B cell (primary cell): ENCODE results near the gene IL11RA. TPM values are rescaled to one million over a fixed set of nuclear protein-coding genes. Genes with fewer than 3 reads are reported as not detected.
"Not testable (repeated sequence)": the region's sequence is repeated elsewhere in the genome, so short reads cannot be mapped to it uniquely, and the experiment has no call there.

Experiments used
- ATAC-seq: fragments of 200-7000 bp; cut with Tn5 transposase; one replicate; pipeline ENCODE4 v1.10.0; 2021; ENCODE audit warnings: low read depth, mild to moderate bottlenecking, moderate number of reproducible peaks, moderate library complexity
- CTCF ChIA-PET: fragments of 350-600 bp; sonication (Branson Sonifier 250); formaldehyde crosslinking; loops from one replicate; lab custom pipeline; 2021; ENCODE audit warnings: antibody characterized with exemption, inconsistent platforms; lab: Charles Lee
- POLR2A ChIA-PET: fragments of 350-600 bp; sonication (Branson Sonifier 250); formaldehyde crosslinking; loops from one replicate; lab custom pipeline; 2021; ENCODE audit warnings: antibody characterized with exemption; lab: Charles Lee
- DNase-seq: peaks from one replicate; pipeline ENCODE4 v3.0.0; 2013
- H2AFZ ChIP-seq: 2 replicates; pipeline ENCODE4 v1.6.1; 2012; ENCODE audit warnings: mild to moderate bottlenecking, low read depth, low read length; ENCODE audit not compliant: insufficient read depth, poor library complexity, severe bottlenecking
- H3K27ac ChIP-seq, 2 donors: 1 replicate in 1 of 2; 2 replicates in 1 of 2; pipeline ENCODE4 v1.5.1; 2012 to 2013; ENCODE audit warnings: low read length in 2 of 2, mild to moderate bottlenecking in 2 of 2, moderate library complexity in 1 of 2
- H3K27me3 ChIP-seq, 4 experiments: fragments of 200-600 bp in 1 of 4; sonication (generic) in 1 of 4; replicated peaks in 1 of 4; 1 replicate in 2 of 4; 2 replicates in 2 of 4; pipeline versions ENCODE4 v1.6.1 to v1.7.0; 2013 to 2016; ENCODE audit warnings: low read length in 3 of 4, mild to moderate bottlenecking in 2 of 4, mixed read lengths in 1 of 4, moderate library complexity in 1 of 4; ENCODE audit not compliant: insufficient read depth in 4 of 4, control insufficient read depth in 3 of 4; ENCODE audit errors: control extremely low read depth in 1 of 4
- H3K36me3 ChIP-seq, 2 experiments: replicated peaks in 1 of 2; 1 replicate in 1 of 2; 2 replicates in 1 of 2; pipeline versions ENCODE4 v1.6.1 to v1.7.1; 2013; ENCODE audit warnings: low read length in 1 of 2; ENCODE audit not compliant: insufficient read depth in 2 of 2, control insufficient read depth in 1 of 2; ENCODE audit errors: control extremely low read depth in 1 of 2, extremely low read depth in 1 of 2
- H3K4me1 ChIP-seq, 2 donors: fragments of 200-600 bp in 1 of 2; sonication (generic) in 1 of 2; 1 replicate in 1 of 2; 2 replicates in 1 of 2; pipeline versions ENCODE4 v1.5.1 to v1.6.1; 2013 to 2017; ENCODE audit warnings: low read length in 2 of 2; ENCODE audit not compliant: control insufficient read depth in 2 of 2, insufficient read depth in 2 of 2
- H3K4me2 ChIP-seq: replicated peaks from 2 replicates; pipeline ENCODE3; 2012; ENCODE audit warnings: mild to moderate bottlenecking, low read depth, low read length; ENCODE audit not compliant: poor library complexity, severe bottlenecking
- H3K4me3 ChIP-seq, 5 experiments: fragments of 200-600 bp in 1 of 5; sonication (generic) in 1 of 5; 1 replicate in 3 of 5; 2 replicates in 2 of 5; pipeline versions ENCODE4 v1.5.1 to v1.7.0; 2011 to 2016; ENCODE audit warnings: low read length in 4 of 5, mild to moderate bottlenecking in 4 of 5, low read depth in 2 of 5, control low read depth in 1 of 5, moderate library complexity in 1 of 5; ENCODE audit not compliant: insufficient read depth in 1 of 5; ENCODE audit errors: control extremely low read depth in 1 of 5, extremely low read depth in 1 of 5
- H3K79me2 ChIP-seq: fragments of 200-600 bp; sonication (generic); one replicate; pipeline ENCODE4 v1.6.0; 2016; ENCODE audit warnings: low read length; ENCODE audit not compliant: control insufficient read depth, insufficient read depth
- H3K9ac ChIP-seq: fragments of 200-600 bp; sonication (generic); 2 replicates; pipeline ENCODE4 v1.6.1; 2017; ENCODE audit warnings: mild to moderate bottlenecking, low read length, moderate library complexity
- H3K9me3 ChIP-seq, 3 donors: one replicate each; pipeline versions ENCODE4 v1.6.1 to v1.7.1; 2013; ENCODE audit warnings: low read length in 2 of 3; ENCODE audit not compliant: control insufficient read depth in 2 of 3, insufficient read depth in 1 of 3; ENCODE audit errors: control extremely low read depth in 1 of 3
- H4K20me1 ChIP-seq: 2 replicates; pipeline ENCODE4 v1.6.0; 2012; ENCODE audit warnings: mild to moderate bottlenecking, low read length; ENCODE audit not compliant: insufficient read depth, control insufficient read depth, poor library complexity, severe bottlenecking
- H3K27ac Mint-ChIP-seq: one replicate; pipeline ENCODE4 v1.8.0; 2021; ENCODE audit warnings: mixed read lengths
- H3K27me3 Mint-ChIP-seq: one replicate; pipeline ENCODE4 v1.8.0; 2021; ENCODE audit warnings: mixed read lengths
- H3K4me1 Mint-ChIP-seq: one replicate; pipeline ENCODE4 v1.8.0; 2021; ENCODE audit warnings: mixed read lengths
- H3K4me3 Mint-ChIP-seq: one replicate; pipeline ENCODE4 v1.8.0; 2021; ENCODE audit warnings: mixed read lengths
- H3K9me3 Mint-ChIP-seq: one replicate; pipeline ENCODE4 v1.8.0; 2022; ENCODE audit warnings: mixed read lengths; ENCODE audit not compliant: insufficient read depth
- CTCF ChIP-seq: fragments of 200-600 bp; IDR thresholded peaks from one replicate; pipeline ENCODE4 v1.8.0; 2022; ENCODE audit warnings: antibody characterized with exemption, mild to moderate bottlenecking
- EZH2 ChIP-seq: IDR thresholded peaks from 2 replicates; pipeline ENCODE4 v1.6.1; 2012; ENCODE audit warnings: borderline replicate concordance, low read depth, mild to moderate bottlenecking, moderate library complexity, low read length; ENCODE audit not compliant: insufficient read depth, poor library complexity, severe bottlenecking
- WGBS: methylation state at CpG from one replicate; pipeline ENCODE4 v1.1.5; 2013; ENCODE audit warnings: missing lambda C conversion rate; ENCODE audit not compliant: insufficient coverage; 5-methylcytosine and 5-hydroxymethylcytosine counted together
- intact Hi-C: fragments of 100-400 bp; cut with micrococcal nuclease; formaldehyde crosslinking; loops from one replicate; pipeline ENCODE4 v1.10.0; 2022
- polyA plus RNA-seq: library from polyadenylated mRNA; depleted of rRNA; stranded (reverse); fragments of >200 nt; gene quantifications from 2 replicates; pipeline ENCODE4 v1.2.3, GENCODE V29; 2012
- total RNA-seq, 2 donors: library from RNA; stranded (reverse); fragments of 120-200 nt in 1 of 2; gene quantifications; 1 replicate in 1 of 2; 2 replicates in 1 of 2; pipeline versions ENCODE4 v1.2.3 to v1.2.4, GENCODE V29; 2013 to 2022

Gene IL11RA
- total and polyA plus RNA-seq, 2 donors (not counting 1 experiment from before 2014, with no cell fraction given) = 47.3 to 58.0 TPM

- Mint-ChIP-seq H3K9me3 (no peaks in the 10 kb centered on the region), H3K27ac (peak overlapping the region; percentile 86), H3K4me3 (peak overlapping the region; percentile 92), H3K27me3 (no peaks in the 10 kb centered on the region), H3K4me1 (peaks cover 30% of the 10 kb centered on the region)
- 27% methylated on average over 7 of the region's 7 CpGs for WGBS
- Histone ChIP-seq H3K27me3 (no peaks in the 10 kb centered on the region), H3K36me3 (peaks cover 0 to 3% of the 10 kb centered on the region in 2 experiments), H3K4me3 (peak overlapping the region; percentile 49 to 80 (median 63)), H3K9me3 (no peaks in the 10 kb centered on the region), H3K4me2 (peak overlapping the region; percentile 95), H3K9ac (peak overlapping the region; percentile 79), H4K20me1 (peaks cover 16% of the 10 kb centered on the region), H2AFZ (peak overlapping the region; percentile 92), H3K79me2 (peaks cover 26% of the 10 kb centered on the region), H3K27ac (peak overlapping the region; percentile 56 to 69), H3K4me1 (peaks cover 16 to 32% of the 10 kb centered on the region in 2 donors)
- POLR2A ChIA-PET = interaction anchor here (0.6 to 2.8 kb wide), 6 partner anchors 8 to 260 kb away, joined by 4 to 31 read pairs (median 10); partner anchors contain the start of genes DCTN3, GALT and RPP25L
- CTCF ChIA-PET = interaction anchor here (0.7 to 8.4 kb wide), 12 partner anchors 9 to 468 kb away, joined by 3 to 150 read pairs (median 6); partner anchors contain the start of genes CCL27, DCTN3, GALT and RPP25L
- DNase-seq (no peak), ATAC-seq (no peak)
- no peak for TF ChIP-seq EZH2
- no peak for TF ChIP-seq CTCF
- intact Hi-C loops = loop anchor here (1.0 kb wide), 1 partner anchor 27 kb away; no protein-coding TSS in a partner anchor
Measured at GRCh38 chr9:34638138-34638445, 13.9 kb upstream of the IL11RA start.

GRCh38 chr9:34639322-34639721 is 12.7 kb upstream of the IL11RA start:
- 100% methylated on average over 3 of the region's 8 CpGs for WGBS
- H3K36me3 ChIP-seq, intact Hi-C loops, H4K20me1 ChIP-seq, H3K27ac Mint-ChIP-seq, H3K4me2 ChIP-seq, H3K9ac ChIP-seq, H3K4me3 ChIP-seq, H3K27me3 Mint-ChIP-seq, H3K9me3 ChIP-seq, H2AFZ ChIP-seq, H3K9me3 Mint-ChIP-seq, H3K27me3 ChIP-seq, POLR2A ChIA-PET, ATAC-seq, H3K27ac ChIP-seq, H3K4me3 Mint-ChIP-seq, DNase-seq: not testable (repeated sequence)
- Histone ChIP-seq H3K79me2 (peaks cover 22% of the 10 kb centered on the region), H3K4me1 (peaks cover 16 to 30% of the 10 kb centered on the region in 2 donors)
- H3K4me1 Mint-ChIP-seq = peaks cover 25% of the 10 kb centered on the region
- CTCF ChIA-PET = interaction anchor here (0.6 to 8.4 kb wide), 4 partner anchors 19 to 500 kb away, joined by 3 to 75 read pairs (median 6); partner anchors contain the start of genes CCL27 and DCTN3
